ENCODE measurements around the gene FRMPD4.

Gene FRMPD4

GRCh38 chrX:12378253-12378652 is 240.0 kb downstream of the FRMPD4 start:
- Histone ChIP-seq H3K9me3 (ENCODE audit: control insufficient read depth, low read length) (no peaks in the 10 kb centered on the region), H3K4me3 (ENCODE audit: low read depth, low read length) (no peak overlapping the region)

GRCh38 chrX:12378706-12379105 is 240.4 kb downstream of the FRMPD4 start:
- Histone ChIP-seq H3K36me3 (ENCODE audit: control insufficient read depth, insufficient read depth, low read length) (no peaks in the 10 kb centered on the region), H3K27me3 (ENCODE audit: control insufficient read depth, insufficient read depth, low read length) (no peaks in the 10 kb centered on the region), H3K27ac (no peak overlapping the region), H3K79me2 (no peaks in the 10 kb centered on the region), H2AFZ (no peak overlapping the region), H3K4me3 (ENCODE audit: low read depth, low read length) (no peak overlapping the region), H3K4me2 (ENCODE audit: low read length) (no peak overlapping the region), H3K4me1 (no peaks in the 10 kb centered on the region), H3K9me3 (ENCODE audit: control insufficient read depth, low read length) (no peaks in the 10 kb centered on the region), H3K9ac (no peak overlapping the region)
- TF ChIP-seq CTCF (IDR thresholded peaks at IDR 0.05) = no peak

More at GRCh38 chrX:12378253-12378652, 240.0 kb downstream of the FRMPD4 start:
- Histone ChIP-seq H3K27me3 (ENCODE audit: control insufficient read depth, insufficient read depth, low read length) (no peaks in the 10 kb centered on the region), H3K4me1 (no peaks in the 10 kb centered on the region), H3K27ac (no peak overlapping the region), H3K4me2 (ENCODE audit: low read length) (no peak overlapping the region), H3K9ac (no peak overlapping the region), H3K79me2 (no peaks in the 10 kb centered on the region), H3K36me3 (ENCODE audit: control insufficient read depth, insufficient read depth, low read length) (no peaks in the 10 kb centered on the region), H2AFZ (no peak overlapping the region)
- TF ChIP-seq CTCF (IDR thresholded peaks at IDR 0.05) = no peak

- H3K4me3 ChIP-seq (ENCODE audit: low read depth, low read length) = no peak overlapping the region
Measured at GRCh38 chrX:12379671-12380070, 241.4 kb downstream of the FRMPD4 start.

GRCh38 chrX:12383196-12383595 is 244.9 kb downstream of the FRMPD4 start:
- no peak overlapping the region for H3K4me3 ChIP-seq (ENCODE audit: low read depth, low read length)
- H3K9ac ChIP-seq = no peak overlapping the region
- H3K36me3 ChIP-seq (ENCODE audit: control insufficient read depth, insufficient read depth, low read length) = no peaks in the 10 kb centered on the region
- H3K27me3 ChIP-seq (ENCODE audit: control insufficient read depth, insufficient read depth, low read length) = no peaks in the 10 kb centered on the region
- no peak overlapping the region for H3K27ac ChIP-seq
- no peaks in the 10 kb centered on the region for H3K79me2 ChIP-seq
- no peak for TF ChIP-seq CTCF (IDR thresholded peaks at IDR 0.05)
- H3K4me2 ChIP-seq (ENCODE audit: low read length) = no peak overlapping the region
- no peaks in the 10 kb centered on the region for H3K9me3 ChIP-seq (ENCODE audit: control insufficient read depth, low read length)
- H2AFZ ChIP-seq = no peak overlapping the region
- H3K4me1 ChIP-seq = no peaks in the 10 kb centered on the region

More at GRCh38 chrX:12379671-12380070, 241.4 kb downstream of the FRMPD4 start:
- Histone ChIP-seq H2AFZ (no peak overlapping the region), H3K27ac (no peak overlapping the region), H3K27me3 (ENCODE audit: control insufficient read depth, insufficient read depth, low read length) (no peaks in the 10 kb centered on the region), H3K79me2 (no peaks in the 10 kb centered on the region), H3K9ac (no peak overlapping the region), H3K4me2 (ENCODE audit: low read length) (no peak overlapping the region), H3K9me3 (ENCODE audit: control insufficient read depth, low read length) (no peaks in the 10 kb centered on the region), H3K4me1 (no peaks in the 10 kb centered on the region), H3K36me3 (ENCODE audit: control insufficient read depth, insufficient read depth, low read length) (no peaks in the 10 kb centered on the region)
- TF ChIP-seq CTCF (IDR thresholded peaks at IDR 0.05) = no peak

- no peaks in the 10 kb centered on the region for H3K79me2 ChIP-seq
- H3K9me3 ChIP-seq (ENCODE audit: control insufficient read depth, low read length) = no peaks in the 10 kb centered on the region
- H2AFZ ChIP-seq = no peak overlapping the region
- H3K9ac ChIP-seq = no peak overlapping the region
- no peak overlapping the region for H3K4me2 ChIP-seq (ENCODE audit: low read length)
- no peaks in the 10 kb centered on the region for H3K4me1 ChIP-seq
- H3K4me3 ChIP-seq (ENCODE audit: low read depth, low read length) = no peak overlapping the region
- H3K36me3 ChIP-seq (ENCODE audit: control insufficient read depth, insufficient read depth, low read length) = no peaks in the 10 kb centered on the region
- H3K27ac ChIP-seq = no peak overlapping the region
- no peaks in the 10 kb centered on the region for H3K27me3 ChIP-seq (ENCODE audit: control insufficient read depth, insufficient read depth, low read length)
- TF ChIP-seq CTCF (IDR thresholded peaks at IDR 0.05) = no peak
Measured at GRCh38 chrX:12390301-12390700, 252.0 kb downstream of the FRMPD4 start.

Measured in parathyroid adenoma (tissue), 2 donors.